HUDEP-2 (cell line): ENCODE results near the gene TMX4.
A peak's percentile ranks its signal among the peaks of the same experiment; 100 is the strongest.
"Not testable (repeated sequence)": the region's sequence is repeated elsewhere in the genome, so short reads cannot be mapped to it uniquely, and the experiment has no call there.

Source experiments
- DNase-seq, 76 experiments: peaks; one replicate each; lab custom pipeline; 2025; ENCODE audit not compliant: unreplicated experiment in 76 of 76; lab: John Stamatoyannopoulos, UW

The TMX4 gene

GRCh38 chr20:8019246-8019997, at the start of gene TMX4:
TMX4 (minus strand) TSS chr20:8019761; CDS start chr20:8019613, 148 bp downstream.
- peak; percentile 21 to 98 (median 90) for DNase-seq

- DNase-seq, result no peak
These were observed 47.5 kb upstream of the TMX4 start for GRCh38 chr20:8067082-8067481.

GRCh38 chr20:8066662-8067061, 47.1 kb upstream of the TMX4 start:
- DNase-seq, result no peak

- no peak for DNase-seq
These were observed 46.1 kb upstream of the TMX4 start for GRCh38 chr20:8065691-8066090.

GRCh38 chr20:8062756-8063155, 43.2 kb upstream of the TMX4 start:
- DNase-seq, result no peak

- DNase-seq, result no peak
These were observed 42.4 kb upstream of the TMX4 start for GRCh38 chr20:8061861-8062518.

GRCh38 chr20:8060977-8061376, 41.4 kb upstream of the TMX4 start:
- no peak for DNase-seq

- DNase-seq, result no peak
These were observed 38.3 kb upstream of the TMX4 start for GRCh38 chr20:8057871-8058270.

GRCh38 chr20:8055096-8055495, 35.5 kb upstream of the TMX4 start:
- no peak for DNase-seq

- DNase-seq, result no peak
These were observed 30.7 kb upstream of the TMX4 start for GRCh38 chr20:8050157-8050837.

- DNase-seq, result no peak
These were observed 29.7 kb upstream of the TMX4 start for GRCh38 chr20:8049310-8049709.

- DNase-seq, result no peak
These were observed 26.4 kb upstream of the TMX4 start for GRCh38 chr20:8045946-8046345.

- peak in 24 of 76 experiments; percentile 2 to 54 (median 24) for DNase-seq
These were observed 24.2 kb upstream of the TMX4 start for GRCh38 chr20:8043687-8044282.

- DNase-seq, result peak in 1 of 76 experiments; percentile 1
These were observed 19.5 kb upstream of the TMX4 start for GRCh38 chr20:8039042-8039441.

GRCh38 chr20:8036771-8037170, 17.2 kb upstream of the TMX4 start:
- DNase-seq, result no peak

GRCh38 chr20:8033151-8033841, 13.7 kb upstream of the TMX4 start:
- DNase-seq, result no peak

- DNase-seq, result no peak
These were observed 12.9 kb upstream of the TMX4 start for GRCh38 chr20:8032499-8032898.

GRCh38 chr20:8031539-8031938, 12.0 kb upstream of the TMX4 start:
- not testable (repeated sequence) for DNase-seq

- DNase-seq, result no peak
These were observed 2.1 kb upstream of the TMX4 start for GRCh38 chr20:8021541-8022269.
